Activated T-helper 17 cell treated with anti-CD3 and anti-CD28 coated beads, Interleukin-2, amount 50 U/mL, for 72 hours (primary cell): ENCODE data around the gene MYO16. TPM values are rescaled to one million over a fixed set of nuclear protein-coding genes. Genes with fewer than 3 reads are reported as not detected.
A peak's percentile ranks its signal among the peaks of the same experiment; 100 is the strongest.
"Not testable (repeated sequence)": the region's sequence is repeated elsewhere in the genome, so short reads cannot be mapped to it uniquely, and the experiment has no call there.

ENCODE experiments used
- ATAC-seq: fragments of 150-1000 bp; cut with Tn5 transposase; replicated peaks from 2 replicates; pipeline ENCODE4 v1.10.0; 2021; ENCODE audit warnings: mild to moderate bottlenecking, moderate library complexity
- H3K27ac Mint-ChIP-seq: one replicate; pipeline ENCODE4 v1.8.0; 2022; ENCODE audit warnings: mixed read lengths
- H3K27me3 Mint-ChIP-seq: one replicate; pipeline ENCODE4 v1.8.0; 2022; ENCODE audit warnings: mixed read lengths
- H3K36me3 Mint-ChIP-seq: one replicate; pipeline ENCODE4 v1.8.0; 2022; ENCODE audit warnings: low read depth, mild to moderate bottlenecking, mixed read lengths
- H3K4me1 Mint-ChIP-seq: one replicate; pipeline ENCODE4 v1.8.0; 2022; ENCODE audit warnings: mixed read lengths
- H3K4me3 Mint-ChIP-seq: one replicate; pipeline ENCODE4 v1.8.0; 2022; ENCODE audit warnings: mild to moderate bottlenecking, mixed read lengths
- H3K9me3 Mint-ChIP-seq: one replicate; pipeline ENCODE4 v1.8.0; 2022; ENCODE audit warnings: mixed read lengths
- total RNA-seq, 2 donors: library from RNA; stranded (reverse); gene quantifications; one replicate each; pipeline ENCODE4 v1.2.3, GENCODE V29; 2022

MYO16 gene
- total RNA-seq, 2 donors from 2014 or later: not detected

- Mint-ChIP-seq H3K27me3 (peaks cover 6% of the 10 kb centered on the region), H3K4me1 (no peaks in the 10 kb centered on the region), H3K9me3 (no peaks in the 10 kb centered on the region), H3K27ac (no peak overlapping the region), H3K36me3 (no peaks in the 10 kb centered on the region), H3K4me3 (no peak overlapping the region)
- ATAC-seq: no peak
Measured at GRCh38 chr13:108889324-108889984, 260.0 kb downstream of the MYO16 start.

GRCh38 chr13:108895220-108895704, 265.9 kb downstream of the MYO16 start:
- peaks cover 3% of the 10 kb centered on the region for H3K27me3 Mint-ChIP-seq
- ATAC-seq: no peak

DNA sequence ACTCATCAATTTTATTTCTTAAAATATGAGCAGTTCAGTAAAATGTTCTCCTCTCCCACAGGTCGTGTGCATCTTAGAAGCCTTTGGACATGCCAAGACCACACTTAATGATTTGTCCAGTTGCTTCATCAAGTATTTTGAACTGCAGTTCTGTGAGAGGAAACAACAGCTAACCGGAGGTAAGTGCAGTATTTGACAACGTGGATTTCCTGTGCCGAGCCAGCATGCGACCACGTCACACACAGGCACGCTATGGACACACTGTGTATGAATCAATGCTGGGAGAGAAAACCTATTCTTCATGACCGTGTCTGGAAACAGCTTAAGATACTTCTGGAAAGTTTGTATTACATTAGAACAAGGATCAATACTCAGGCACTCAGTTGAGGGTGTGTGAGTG, 268.5 kb downstream of the MYO16 start:
- peak; percentile 90 for ATAC-seq
- H3K9me3 Mint-ChIP-seq: no peaks in the 10 kb centered on the region
- no peaks in the 10 kb centered on the region for H3K36me3 Mint-ChIP-seq
- H3K4me1 Mint-ChIP-seq: peaks cover 5% of the 10 kb centered on the region
- peak overlapping the region; percentile 59 for H3K4me3 Mint-ChIP-seq
- peak overlapping the region; percentile 56 for H3K27ac Mint-ChIP-seq
- peaks cover 11% of the 10 kb centered on the region for H3K27me3 Mint-ChIP-seq

More at GRCh38 chr13:108895220-108895704, 265.9 kb downstream of the MYO16 start:
- no peak overlapping the region for H3K27ac Mint-ChIP-seq
- no peaks in the 10 kb centered on the region for H3K36me3 Mint-ChIP-seq
- H3K4me3 Mint-ChIP-seq: no peak overlapping the region
- peaks cover 5% of the 10 kb centered on the region for H3K4me1 Mint-ChIP-seq
- no peaks in the 10 kb centered on the region for H3K9me3 Mint-ChIP-seq

- no peak overlapping the region for H3K27ac Mint-ChIP-seq
Measured at GRCh38 chr13:108902405-108903155, 273.2 kb downstream of the MYO16 start.

GRCh38 chr13:108903613-108904012, 274.2 kb downstream of the MYO16 start:
- H3K36me3 Mint-ChIP-seq: no peaks in the 10 kb centered on the region

More at GRCh38 chr13:108902405-108903155, 273.2 kb downstream of the MYO16 start:
- H3K4me1 Mint-ChIP-seq: peaks cover 3% of the 10 kb centered on the region
- ATAC-seq: no peak
- no peaks in the 10 kb centered on the region for H3K36me3 Mint-ChIP-seq
- peaks cover 8% of the 10 kb centered on the region for H3K27me3 Mint-ChIP-seq
- no peaks in the 10 kb centered on the region for H3K9me3 Mint-ChIP-seq
- no peak overlapping the region for H3K4me3 Mint-ChIP-seq

GRCh38 chr13:108911807-108912206, 282.4 kb downstream of the MYO16 start:
- H3K9me3 Mint-ChIP-seq: no peaks in the 10 kb centered on the region
- ATAC-seq: no peak
- H3K36me3 Mint-ChIP-seq: peaks cover 6% of the 10 kb centered on the region
- peaks cover 8% of the 10 kb centered on the region for H3K4me1 Mint-ChIP-seq
- H3K4me3 Mint-ChIP-seq: no peak overlapping the region
- H3K27me3 Mint-ChIP-seq: peaks cover 14% of the 10 kb centered on the region
- H3K27ac Mint-ChIP-seq: no peak overlapping the region

More at GRCh38 chr13:108903613-108904012, 274.2 kb downstream of the MYO16 start:
- Mint-ChIP-seq H3K4me3 (no peak overlapping the region), H3K4me1 (no peaks in the 10 kb centered on the region), H3K27ac (no peak overlapping the region), H3K27me3 (peaks cover 8% of the 10 kb centered on the region), H3K9me3 (no peaks in the 10 kb centered on the region)
- ATAC-seq: no peak

DNA sequence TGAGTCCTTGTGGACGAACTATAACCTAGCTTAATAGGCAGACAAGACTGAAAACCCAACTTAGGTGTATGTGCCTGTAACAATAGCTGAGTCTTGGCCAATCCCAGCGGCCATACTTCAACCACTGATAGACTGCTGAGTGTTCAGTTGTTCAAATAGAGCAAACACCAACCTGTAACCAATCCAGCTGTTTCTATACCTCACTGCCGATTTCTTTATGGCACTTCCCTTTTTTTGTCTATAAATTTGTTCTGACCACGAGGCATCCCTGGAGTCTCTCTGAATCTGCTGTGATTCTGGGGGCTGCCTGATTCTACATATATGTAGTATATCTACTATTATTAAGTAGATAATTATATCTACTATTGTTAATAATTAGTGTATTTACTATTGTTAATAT, 284.3 kb downstream of the MYO16 start:
- not testable (repeated sequence) for H3K4me3 Mint-ChIP-seq, H3K27ac Mint-ChIP-seq, H3K36me3 Mint-ChIP-seq, ATAC-seq, H3K9me3 Mint-ChIP-seq, H3K4me1 Mint-ChIP-seq
- H3K27me3 Mint-ChIP-seq: peaks cover 14% of the 10 kb centered on the region

- Mint-ChIP-seq H3K27me3 (peaks cover 14% of the 10 kb centered on the region), H3K4me3 (peak overlapping the region; percentile 64), H3K27ac (peak overlapping the region; percentile 85), H3K36me3 (peaks cover 6% of the 10 kb centered on the region), H3K9me3 (no peaks in the 10 kb centered on the region), H3K4me1 (peaks cover 8% of the 10 kb centered on the region)
- ATAC-seq: no peak
Measured at GRCh38 chr13:108915095-108915633, 285.8 kb downstream of the MYO16 start.

DNA sequence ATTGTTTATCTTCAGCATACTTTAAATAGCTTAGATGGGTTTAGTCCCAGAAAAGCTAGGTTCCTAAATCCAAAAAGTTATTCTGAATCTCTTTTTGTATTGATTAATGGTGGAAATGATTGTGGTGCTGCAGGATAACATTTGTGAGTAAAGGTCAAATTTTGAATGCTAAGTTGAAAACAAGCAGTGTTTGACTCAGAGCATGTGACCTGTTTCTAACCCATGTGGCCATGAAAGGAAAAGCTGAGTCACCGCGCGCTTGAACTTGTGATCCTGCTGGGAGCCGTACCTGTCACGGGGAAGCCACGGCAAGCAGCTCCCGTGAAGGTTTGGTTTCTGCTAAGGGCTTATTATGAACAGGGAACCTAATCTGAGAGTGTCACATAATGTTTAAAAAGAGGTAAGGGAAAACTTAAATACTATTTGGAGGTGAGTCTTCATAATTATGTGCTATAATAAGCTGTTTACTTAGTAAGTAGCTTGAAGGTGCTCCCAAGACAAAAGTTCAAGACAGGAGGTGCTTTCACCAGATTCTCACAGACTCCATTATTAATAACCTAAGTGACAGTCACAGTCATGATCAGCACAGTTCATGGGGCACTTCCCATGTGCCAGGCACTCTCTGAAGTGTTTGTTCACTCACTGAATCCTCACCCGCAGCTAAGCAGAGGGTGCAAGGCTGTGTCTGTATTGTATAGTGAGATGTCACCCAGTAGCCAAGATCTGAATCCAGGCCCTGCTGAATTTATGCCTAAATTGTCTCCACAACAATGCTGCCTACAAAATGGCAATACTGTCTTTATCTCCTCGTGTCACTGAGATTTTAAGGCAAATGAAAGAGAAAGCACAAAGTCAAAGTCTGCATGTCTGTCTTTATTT, 286.5 kb downstream of the MYO16 start:
- ATAC-seq: peak; percentile 97
- Mint-ChIP-seq H3K27me3 (peaks cover 9% of the 10 kb centered on the region), H3K36me3 (peaks cover 6% of the 10 kb centered on the region), H3K27ac (peak overlapping the region; percentile 85), H3K4me3 (peak overlapping the region; percentile 64), H3K4me1 (peaks cover 8% of the 10 kb centered on the region), H3K9me3 (no peaks in the 10 kb centered on the region)

DNA sequence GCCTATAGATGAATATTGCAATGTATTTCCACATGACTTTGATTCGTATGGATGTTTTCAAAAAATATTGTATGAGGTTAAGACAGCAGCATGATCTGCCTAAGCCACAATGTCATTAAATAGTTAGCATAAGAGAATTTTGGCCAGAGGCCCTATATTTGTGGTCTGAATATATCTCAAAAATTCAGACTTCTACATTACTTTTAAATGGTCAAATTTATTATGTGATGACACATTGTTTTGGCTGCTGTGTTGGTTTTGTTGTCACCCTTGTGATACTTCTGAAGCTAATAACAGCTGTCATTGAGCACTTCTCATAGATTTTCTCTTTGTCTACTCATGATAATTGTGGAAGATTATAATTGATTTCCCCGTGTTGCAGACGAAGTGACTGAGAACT, 288.2 kb downstream of the MYO16 start:
- ATAC-seq: no peak
- Mint-ChIP-seq H3K4me3 (no peak overlapping the region), H3K36me3 (peaks cover 6% of the 10 kb centered on the region), H3K9me3 (no peaks in the 10 kb centered on the region), H3K27ac (no peak overlapping the region), H3K27me3 (peaks cover 3% of the 10 kb centered on the region), H3K4me1 (peaks cover 8% of the 10 kb centered on the region)

DNA sequence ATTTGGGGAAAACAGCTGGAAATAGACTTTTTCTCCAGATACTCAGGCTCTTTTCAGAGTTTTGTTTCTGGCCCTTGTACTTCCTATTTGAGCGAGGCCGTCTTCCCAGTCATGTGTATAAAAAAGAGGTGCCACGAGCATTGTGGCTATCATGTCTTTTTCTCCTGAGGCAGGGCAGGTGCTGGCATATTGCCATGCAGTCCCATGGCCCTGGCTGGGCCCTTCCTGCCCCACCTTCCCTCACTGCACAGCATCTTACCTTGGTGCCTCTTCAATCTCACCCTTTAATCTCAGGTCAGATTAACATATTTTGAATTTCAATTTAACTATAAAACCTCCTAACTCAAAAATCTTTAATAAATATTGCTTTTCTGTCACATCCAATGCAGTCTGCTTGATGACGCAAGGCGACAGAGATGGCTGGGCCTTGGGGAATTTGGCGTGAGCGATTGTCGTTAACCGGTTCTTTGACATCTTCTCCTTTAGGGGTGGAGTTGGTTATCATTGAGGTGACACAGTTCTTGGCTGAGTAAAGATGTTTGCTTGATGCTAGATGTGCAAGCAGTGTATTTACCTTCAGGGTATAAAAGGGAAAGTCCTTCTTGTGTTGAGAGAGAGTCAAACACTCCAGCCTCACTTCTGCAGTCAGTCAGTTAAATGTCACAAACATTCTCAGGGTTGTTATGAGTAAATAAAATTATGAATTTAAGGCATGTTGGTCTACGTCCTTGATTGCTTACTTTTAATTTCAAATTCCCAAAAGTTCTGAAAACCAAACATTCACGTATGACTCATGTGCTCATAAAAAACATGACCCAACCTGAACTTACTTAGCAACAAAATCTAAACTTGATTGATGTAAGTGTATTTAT, 289.9 kb downstream of the MYO16 start:
- peak; percentile 19 for ATAC-seq
- no peak overlapping the region for H3K4me3 Mint-ChIP-seq
- H3K27ac Mint-ChIP-seq: no peak overlapping the region

GRCh38 chr13:108920137-108920536, 290.7 kb downstream of the MYO16 start:
- no peak for ATAC-seq
- H3K27ac Mint-ChIP-seq: peak overlapping the region; percentile 63

More for the DNA sequence above, 289.9 kb downstream of the MYO16 start:
- Mint-ChIP-seq H3K36me3 (peaks cover 6% of the 10 kb centered on the region), H3K4me1 (peaks cover 8% of the 10 kb centered on the region), H3K9me3 (no peaks in the 10 kb centered on the region), H3K27me3 (no peaks in the 10 kb centered on the region)

DNA sequence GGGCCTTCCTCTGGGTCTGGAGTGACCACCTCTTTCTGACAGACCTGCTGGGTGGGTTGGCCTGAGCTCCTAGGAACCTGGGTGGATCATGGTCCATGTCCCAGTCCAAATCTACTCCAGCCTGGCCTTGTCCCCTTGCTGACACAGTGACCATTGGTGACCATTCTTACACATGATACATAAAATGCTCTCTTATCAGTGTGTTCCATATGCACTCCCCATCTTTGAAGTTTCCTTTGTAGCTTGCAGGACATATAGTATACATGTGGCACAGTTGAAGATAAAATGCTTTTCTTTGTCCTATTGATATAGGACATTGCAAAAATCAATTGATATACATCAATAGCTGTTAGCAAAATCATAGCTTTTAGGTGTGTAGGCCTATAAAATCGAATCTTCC, 291.8 kb downstream of the MYO16 start:
- H3K4me1 Mint-ChIP-seq: peaks cover under 1% of the 10 kb centered on the region
- H3K27ac Mint-ChIP-seq: no peak overlapping the region
- H3K27me3 Mint-ChIP-seq: peaks cover 5% of the 10 kb centered on the region
- no peaks in the 10 kb centered on the region for H3K36me3 Mint-ChIP-seq
- no peak for ATAC-seq
- no peaks in the 10 kb centered on the region for H3K9me3 Mint-ChIP-seq
- no peak overlapping the region for H3K4me3 Mint-ChIP-seq

More at GRCh38 chr13:108920137-108920536, 290.7 kb downstream of the MYO16 start:
- no peak overlapping the region for H3K4me3 Mint-ChIP-seq
- H3K27me3 Mint-ChIP-seq: no peaks in the 10 kb centered on the region
- no peaks in the 10 kb centered on the region for H3K9me3 Mint-ChIP-seq
- peaks cover 6% of the 10 kb centered on the region for H3K36me3 Mint-ChIP-seq
- H3K4me1 Mint-ChIP-seq: peaks cover 8% of the 10 kb centered on the region
